GM21825 (cell line): ENCODE measurements around the gene DPP10.

Source experiments
- ATAC-seq: cut with Tn5 transposase; IDR thresholded peaks from one replicate; pipeline ENCODE4 v1.9.1; 2021; ENCODE audit warnings: mild to moderate bottlenecking, moderate library complexity; ENCODE audit not compliant: unreplicated experiment

The DPP10 gene

DNA sequence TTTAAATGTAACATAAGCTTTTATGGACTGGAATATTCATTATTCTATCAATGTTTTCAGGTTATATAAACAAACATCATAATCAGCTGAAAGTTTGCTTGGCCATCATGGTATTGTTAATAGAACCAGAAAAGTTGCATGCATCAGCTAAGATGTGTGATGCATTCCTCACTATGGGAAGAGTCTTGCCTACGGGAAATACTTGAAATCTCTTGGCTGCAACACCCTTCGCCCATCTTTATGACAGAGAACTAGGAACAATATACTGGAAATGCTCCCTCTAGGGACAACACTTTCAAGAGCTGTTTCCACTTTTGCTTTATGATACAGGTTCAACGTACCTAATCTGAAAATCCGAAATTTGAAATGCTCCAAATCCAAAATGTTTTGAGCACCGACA is 1390.8 kb downstream of the DPP10 start:
- ATAC-seq, result no peak

DNA sequence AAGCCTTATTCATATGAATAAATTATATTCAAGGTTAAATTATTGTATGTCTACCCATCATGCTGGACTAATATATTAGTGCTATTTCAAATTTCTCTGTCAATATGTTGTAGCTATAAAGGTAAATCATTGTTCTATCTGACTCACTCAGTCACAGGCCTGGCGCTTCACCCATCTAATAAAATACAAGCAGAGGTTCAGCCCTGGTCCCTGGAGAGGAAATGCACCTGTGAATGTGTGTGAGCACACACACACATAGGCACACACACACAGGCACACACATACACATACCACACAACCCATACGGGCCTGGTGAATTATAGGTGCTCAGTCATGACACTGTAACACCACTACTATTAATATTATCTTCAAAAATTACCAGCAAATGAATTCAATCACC is 1396.1 kb downstream of the DPP10 start:
- ATAC-seq, result no peak

DNA sequence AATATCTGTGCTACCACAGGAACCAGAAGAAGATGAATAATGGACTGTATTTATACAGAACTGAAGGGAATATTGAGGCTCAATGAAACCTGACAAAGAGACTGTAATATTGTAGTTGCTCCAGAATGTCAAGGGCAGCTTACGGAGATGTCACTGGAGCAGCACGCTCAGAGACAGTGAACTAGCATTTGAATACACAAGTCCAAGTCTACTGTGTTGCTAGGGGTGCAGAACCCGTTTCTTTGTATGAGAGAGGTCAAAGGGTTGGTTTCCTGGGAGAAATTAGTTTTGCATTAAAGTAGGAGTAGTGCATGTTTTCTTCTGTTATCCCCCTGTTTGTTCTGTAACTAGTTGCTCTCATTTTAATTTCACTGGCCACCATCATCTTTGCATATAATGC is 1399.9 kb downstream of the DPP10 start:
- no peak for ATAC-seq

- ATAC-seq, result no peak
Measured at GRCh38 chr2:115848192-115848591, 1405.8 kb downstream of the DPP10 start.

- ATAC-seq, result no peak
Measured at GRCh38 chr2:115867024-115867423, 1424.6 kb downstream of the DPP10 start.

- no peak for ATAC-seq
Measured at GRCh38 chr2:115874427-115874826, 1432.0 kb downstream of the DPP10 start.

GRCh38 chr2:115880558-115880957 is 1438.1 kb downstream of the DPP10 start:
- ATAC-seq, result no peak

DNA sequence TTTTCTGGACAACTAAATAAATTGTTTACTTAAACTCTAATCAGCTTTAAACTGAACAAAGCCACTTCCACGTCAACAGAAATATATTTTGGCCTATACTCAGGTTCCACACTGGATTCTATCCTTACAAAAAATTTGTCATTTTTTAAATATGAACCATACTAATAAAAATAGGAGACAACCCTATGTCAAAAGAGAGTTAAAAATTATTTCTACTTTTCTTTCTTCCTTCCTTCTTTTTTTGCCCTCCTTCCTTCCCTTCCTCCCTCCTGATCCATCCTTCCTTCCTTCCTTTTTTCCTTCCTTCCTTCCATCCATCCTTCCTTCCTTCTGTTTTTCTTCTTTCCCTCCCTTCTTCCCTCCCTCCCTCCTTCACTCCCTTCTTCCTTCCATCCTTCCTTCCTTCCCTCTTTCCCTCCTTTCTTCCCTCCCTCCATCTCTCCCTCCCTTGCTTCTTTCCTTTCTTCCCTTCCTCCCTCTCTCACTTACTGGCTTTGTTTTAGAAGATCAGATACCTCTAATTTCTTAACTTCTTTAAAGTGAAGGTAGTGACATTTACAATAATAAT is 1444.9 kb downstream of the DPP10 start:
- ATAC-seq, result no peak
